ENCODE results near the gene TADA2B. TPM values are rescaled to one million over a fixed set of nuclear protein-coding genes. Genes with fewer than 3 reads are reported as not detected.

Gene TADA2B
- total and polyA plus RNA-seq, 9 of the 15 experiments (the other 6 are each of a cell fraction or from before 2014, with no cell fraction given) = 0.55 to 12.2 (median 7.5) TPM

DNA sequence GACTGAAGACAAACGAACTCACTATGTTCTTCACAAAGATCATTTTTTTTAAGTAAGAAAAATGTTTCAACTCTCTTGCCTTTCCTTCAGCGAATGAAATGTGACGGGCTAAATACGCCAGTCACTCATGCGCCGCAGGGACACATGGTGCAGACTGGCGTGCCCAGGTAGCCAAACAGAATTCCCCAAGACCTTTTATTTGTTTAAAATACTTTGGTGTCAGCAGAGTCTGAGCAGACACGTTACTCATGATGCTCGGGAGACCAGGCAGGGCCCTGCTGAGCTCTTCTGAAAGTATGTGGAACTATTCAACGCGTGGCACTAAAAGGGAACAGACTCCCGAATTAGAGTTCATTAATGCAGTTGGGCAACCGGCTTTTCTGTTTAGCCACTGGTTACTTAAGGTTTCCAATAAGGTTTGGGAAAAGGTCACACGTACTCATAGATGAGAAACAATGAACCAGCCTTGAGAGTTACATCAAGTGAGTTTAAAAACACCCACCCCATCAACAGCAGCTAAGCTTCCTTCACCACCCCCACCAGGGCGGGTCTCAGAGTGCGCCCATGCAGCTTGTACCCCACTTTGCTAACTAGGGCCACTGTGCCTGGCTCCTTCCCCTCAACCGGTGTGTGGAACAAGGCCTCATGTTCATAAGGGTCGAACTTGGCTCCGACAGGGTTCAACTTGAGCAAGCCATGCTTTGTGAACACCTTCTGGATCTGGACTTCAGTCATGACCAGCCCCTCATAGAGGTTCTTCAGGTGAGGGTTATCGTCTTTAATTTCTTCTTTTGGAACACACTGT, 17.4 kb downstream of the TADA2B start:
- Histone ChIP-seq H3K36me3 (ENCODE audit: control insufficient read depth, insufficient read depth, low read length) (peaks cover 85% of the 10 kb centered on the region), H3K9me1 (ENCODE audit: control insufficient read depth, insufficient read depth, low read length) (no peaks in the 10 kb centered on the region), H3K9me3 (replicated peaks; ENCODE audit: control insufficient read depth, insufficient read depth, low read depth, low read length) (no peaks in the 10 kb centered on the region), H3K79me2 (ENCODE audit: control insufficient read depth, insufficient read depth, low read length) (peaks cover 23% of the 10 kb centered on the region), H4K20me1 (replicated peaks; ENCODE audit: control insufficient read depth, insufficient read depth, low read length) (0 out of 2 replicates have a peak, but pooled peaks cover 8% of the 10 kb centered on the region), H2AFZ (ENCODE audit: low read depth, low read length) (no peak overlapping the region), H3K27ac (ENCODE audit: extremely low read depth, low read depth, low read length) (no peak overlapping the region), H3K9ac (ENCODE audit: insufficient read depth in 1 of 2, low read depth in 2 of 2, low read length in 2 of 2) (no peak overlapping the region), H3K4me3 (no peak overlapping the region), H3K27me3 (ENCODE audit: control insufficient read depth in 2 of 2, insufficient read depth in 2 of 2, low read length in 2 of 2) (no peaks in the 10 kb centered on the region), H3K4me1 (replicated peaks in 1 of 2; ENCODE audit: control insufficient read depth in 2 of 2, insufficient read depth in 2 of 2, low read length in 2 of 2) (peaks cover 2 to 7% of the 10 kb centered on the region in 2 experiments; a peak in 1 of 5 replicates), H3K4me2 (ENCODE audit: insufficient read depth, low read length) (no peak overlapping the region)
- peak; percentile 69 for FAIRE-seq
- intact Hi-C loops (cut with micrococcal nuclease) = no loop called here
- DNase-seq (ENCODE audit: extremely low read depth in 1 of 4, low spot score in 3 of 4) = no peak
- in situ Hi-C loops (cut with MboI) = no loop called here
- TF ChIP-seq NCOA2 (IDR thresholded peaks at IDR 0.05; ENCODE audit: partially characterized antibody in 2 of 2) (no peak), HMG20A (CRISPR knock-in tag; conservative IDR thresholded peaks at IDR 0.05) (no peak), U2AF1 (optimal IDR thresholded peaks at IDR 0.05; ENCODE audit: low read depth, low read length) (no peak), ZNF232 (CRISPR knock-in tag; IDR thresholded peaks at IDR 0.05) (no peak)
- TF ChIP-seq, protein P1, sequence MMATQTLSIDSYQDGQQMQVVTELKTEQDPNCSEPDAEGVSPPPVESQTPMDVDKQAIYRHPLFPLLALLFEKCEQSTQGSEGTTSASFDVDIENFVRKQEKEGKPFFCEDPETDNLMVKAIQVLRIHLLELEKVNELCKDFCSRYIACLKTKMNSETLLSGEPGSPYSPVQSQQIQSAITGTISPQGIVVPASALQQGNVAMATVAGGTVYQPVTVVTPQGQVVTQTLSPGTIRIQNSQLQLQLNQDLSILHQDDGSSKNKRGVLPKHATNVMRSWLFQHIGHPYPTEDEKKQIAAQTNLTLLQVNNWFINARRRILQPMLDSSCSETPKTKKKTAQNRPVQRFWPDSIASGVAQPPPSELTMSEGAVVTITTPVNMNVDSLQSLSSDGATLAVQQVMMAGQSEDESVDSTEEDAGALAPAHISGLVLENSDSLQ (IDR thresholded peaks at IDR 0.05) = no peak
- TF ChIP-seq, protein P2, sequence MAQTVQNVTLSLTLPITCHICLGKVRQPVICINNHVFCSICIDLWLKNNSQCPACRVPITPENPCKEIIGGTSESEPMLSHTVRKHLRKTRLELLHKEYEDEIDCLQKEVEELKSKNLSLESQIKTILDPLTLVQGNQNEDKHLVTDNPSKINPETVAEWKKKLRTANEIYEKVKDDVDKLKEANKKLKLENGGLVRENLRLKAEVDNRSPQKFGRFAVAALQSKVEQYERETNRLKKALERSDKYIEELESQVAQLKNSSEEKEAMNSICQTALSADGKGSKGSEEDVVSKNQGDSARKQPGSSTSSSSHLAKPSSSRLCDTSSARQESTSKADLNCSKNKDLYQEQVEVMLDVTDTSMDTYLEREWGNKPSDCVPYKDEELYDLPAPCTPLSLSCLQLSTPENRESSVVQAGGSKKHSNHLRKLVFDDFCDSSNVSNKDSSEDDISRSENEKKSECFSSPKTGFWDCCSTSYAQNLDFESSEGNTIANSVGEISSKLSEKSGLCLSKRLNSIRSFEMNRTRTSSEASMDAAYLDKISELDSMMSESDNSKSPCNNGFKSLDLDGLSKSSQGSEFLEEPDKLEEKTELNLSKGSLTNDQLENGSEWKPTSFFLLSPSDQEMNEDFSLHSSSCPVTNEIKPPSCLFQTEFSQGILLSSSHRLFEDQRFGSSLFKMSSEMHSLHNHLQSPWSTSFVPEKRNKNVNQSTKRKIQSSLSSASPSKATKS (CRISPR knock-in tag; IDR thresholded peaks at IDR 0.05) = no peak
- ChIA-PET POLR2A (interaction anchor here (0.8 to 1.5 kb wide), 4 partner anchors 10 to 21 kb away, joined by 3 to 4 read pairs (median 3); no protein-coding TSS in a partner anchor), CTCF (ENCODE audit: low intra/inter-chr PET ratio) (no interaction called here)
- BruUV-seq (replicated peaks) = TSS peak; percentile 0
- 95% methylated on average over 20 of the region's 20 CpGs for WGBS (ENCODE audit: insufficient coverage, low coverage, missing lambda C conversion rate)
- no peak for ATAC-seq

Measured in K562 (cell line).